OCI-LY1 (cell line): ENCODE data around the gene SLC35B2.

Experiments
- EZH2 ChIP-seq: fragments of 200-600 bp; sonication (generic), shearing (Covaris generic); IDR thresholded peaks from 2 replicates; pipeline ENCODE4 v1.8.0; 2017; ENCODE audit warnings: borderline replicate concordance, mixed run types, mild to moderate bottlenecking, antibody characterized with exemption, low read length, moderate library complexity, mixed read lengths
- TF ChIP-seq, protein P1 (sequence below): fragments of 200-600 bp; sonication (generic), shearing (Covaris generic); IDR thresholded peaks from 2 replicates; pipeline ENCODE4 v1.5.1; 2017; ENCODE audit warnings: mild to moderate bottlenecking, antibody characterized with exemption, low read length, moderate library complexity, mixed read lengths

DNA sequence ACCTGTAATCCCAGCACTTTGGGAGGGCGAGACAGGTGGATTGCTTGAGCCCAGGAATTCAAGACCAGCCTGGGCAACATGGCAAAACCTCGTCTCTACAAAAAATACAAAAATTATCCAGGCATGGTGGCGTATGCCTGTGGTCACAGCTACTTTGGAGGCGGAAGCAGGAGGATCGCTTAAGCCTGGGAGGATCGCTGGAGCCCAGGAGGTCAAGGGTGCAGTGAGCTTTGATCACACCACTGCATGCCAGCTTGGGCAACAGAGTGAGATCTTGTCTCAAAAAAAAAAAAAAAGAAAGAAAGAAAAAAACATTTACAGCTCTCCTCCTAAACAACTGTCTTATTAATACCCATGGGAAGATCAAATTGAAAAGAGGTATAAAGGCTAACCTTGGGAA lies 49.4 kb downstream of the SLC35B2 start:
- TF ChIP-seq, protein P1, sequence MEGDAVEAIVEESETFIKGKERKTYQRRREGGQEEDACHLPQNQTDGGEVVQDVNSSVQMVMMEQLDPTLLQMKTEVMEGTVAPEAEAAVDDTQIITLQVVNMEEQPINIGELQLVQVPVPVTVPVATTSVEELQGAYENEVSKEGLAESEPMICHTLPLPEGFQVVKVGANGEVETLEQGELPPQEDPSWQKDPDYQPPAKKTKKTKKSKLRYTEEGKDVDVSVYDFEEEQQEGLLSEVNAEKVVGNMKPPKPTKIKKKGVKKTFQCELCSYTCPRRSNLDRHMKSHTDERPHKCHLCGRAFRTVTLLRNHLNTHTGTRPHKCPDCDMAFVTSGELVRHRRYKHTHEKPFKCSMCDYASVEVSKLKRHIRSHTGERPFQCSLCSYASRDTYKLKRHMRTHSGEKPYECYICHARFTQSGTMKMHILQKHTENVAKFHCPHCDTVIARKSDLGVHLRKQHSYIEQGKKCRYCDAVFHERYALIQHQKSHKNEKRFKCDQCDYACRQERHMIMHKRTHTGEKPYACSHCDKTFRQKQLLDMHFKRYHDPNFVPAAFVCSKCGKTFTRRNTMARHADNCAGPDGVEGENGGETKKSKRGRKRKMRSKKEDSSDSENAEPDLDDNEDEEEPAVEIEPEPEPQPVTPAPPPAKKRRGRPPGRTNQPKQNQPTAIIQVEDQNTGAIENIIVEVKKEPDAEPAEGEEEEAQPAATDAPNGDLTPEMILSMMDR, result no peak
- no peak for TF ChIP-seq EZH2
